Ishikawa (cell line): ENCODE measurements around the gene SYT12.

Source experiments
- CEBPB ChIP-seq: IDR thresholded peaks from 2 replicates; pipeline ENCODE4 v1.6.1; 2012
- CREB1 ChIP-seq: IDR thresholded peaks from 2 replicates; pipeline ENCODE4 v1.6.1; 2012; ENCODE audit warnings: low read depth
- EGR1 ChIP-seq: IDR thresholded peaks from 2 replicates; pipeline ENCODE4 v1.6.1; 2012
- EP300 ChIP-seq: IDR thresholded peaks from 2 replicates; pipeline ENCODE4 v1.6.1; 2012; ENCODE audit warnings: borderline replicate concordance
- FOXM1 ChIP-seq: IDR thresholded peaks from 2 replicates; pipeline ENCODE4 v1.6.1; 2012; ENCODE audit warnings: low read depth, borderline replicate concordance
- NFIC ChIP-seq: IDR thresholded peaks from 2 replicates; pipeline ENCODE4 v1.6.1; 2012
- RAD21 ChIP-seq: IDR thresholded peaks from 2 replicates; pipeline ENCODE4 v1.6.1; 2012; ENCODE audit warnings: low read depth
- TAF1 ChIP-seq: IDR thresholded peaks from 2 replicates; pipeline ENCODE4 v1.6.1; 2012; ENCODE audit warnings: low read depth, mild to moderate bottlenecking
- TCF12 ChIP-seq: IDR thresholded peaks from 2 replicates; pipeline ENCODE4 v1.6.1; 2012; ENCODE audit warnings: low read depth
- TEAD4 ChIP-seq: IDR thresholded peaks from 2 replicates; pipeline ENCODE4 v1.6.1; 2012
- YY1 ChIP-seq: IDR thresholded peaks from 2 replicates; pipeline ENCODE4 v1.6.1; 2012; ENCODE audit warnings: low read depth
- ZBTB7A ChIP-seq: IDR thresholded peaks from 2 replicates; pipeline ENCODE4 v1.6.1; 2012; ENCODE audit warnings: low read depth
- TF ChIP-seq, protein P1 (sequence below): IDR thresholded peaks from 2 replicates; pipeline ENCODE4 v1.6.1; 2012
- TF ChIP-seq, protein P2 (sequence below): IDR thresholded peaks from 2 replicates; pipeline ENCODE4 v1.6.1; 2012
- TF ChIP-seq, protein P3 (sequence below): IDR thresholded peaks from 2 replicates; pipeline ENCODE4 v1.6.1; 2012; ENCODE audit warnings: low read depth, mild to moderate bottlenecking

The SYT12 gene

DNA sequence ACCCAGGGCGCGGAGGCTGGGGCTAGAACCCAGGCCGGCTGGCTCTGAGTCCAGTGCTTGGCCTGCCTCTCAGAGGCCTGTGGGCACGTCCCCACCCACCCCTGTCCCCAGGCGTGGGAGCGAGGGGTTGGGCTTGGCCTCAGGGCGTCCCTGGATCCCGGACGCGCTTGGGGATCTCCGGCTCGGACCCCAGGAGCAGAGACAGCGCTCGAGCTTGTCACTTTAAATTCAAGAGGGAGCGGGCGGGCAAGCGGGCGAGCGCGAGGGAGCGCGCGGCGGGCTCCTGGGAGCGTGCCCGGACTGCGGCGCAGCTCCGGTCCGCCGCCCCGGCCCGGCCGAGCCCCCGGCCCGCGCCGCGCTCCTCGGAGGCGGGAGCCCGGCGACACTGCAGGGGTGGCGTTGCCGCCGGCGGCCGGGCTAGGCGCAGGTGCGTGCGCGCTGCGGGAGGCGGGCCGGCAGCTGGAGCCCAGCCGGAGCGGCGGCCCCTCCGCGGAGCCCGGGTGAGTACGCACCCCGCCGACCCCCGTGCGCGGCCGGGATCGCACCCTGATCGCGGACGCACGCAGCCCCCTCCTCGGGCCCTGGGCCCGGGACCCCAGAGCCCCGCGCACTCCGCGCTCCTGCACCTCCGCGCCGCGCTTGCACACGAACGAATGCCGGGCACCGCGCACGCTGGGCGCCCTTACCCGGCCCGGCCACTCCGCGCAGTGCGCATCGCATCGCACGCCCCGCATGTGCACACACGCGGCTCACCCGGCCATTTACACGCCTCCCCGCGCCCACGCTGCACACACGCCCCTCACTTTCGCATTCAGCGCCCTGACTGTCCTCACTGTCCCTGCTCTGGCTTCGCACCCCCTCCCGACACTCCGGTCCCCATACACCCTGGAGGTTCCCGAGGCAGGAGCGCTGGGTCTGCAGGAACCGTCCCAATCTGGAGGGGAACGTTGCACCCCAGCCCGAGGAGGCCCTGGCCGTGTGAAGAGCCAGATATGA lies at the start of gene SYT12:
Gene SYT12, plus strand, starts transcription at position 174 of the 996 bp plus-strand sequence. CDS start 7,011 bp downstream, outside the sequence.
- TF ChIP-seq TAF1, result no peak
- TF ChIP-seq ZBTB7A, result no peak; the same call in 1 of the 2 replicates
- no peak for TF ChIP-seq NFIC
- TF ChIP-seq CREB1, result no peak
- no peak for TF ChIP-seq FOXM1
- TF ChIP-seq EP300, result no peak
- no peak for TF ChIP-seq RAD21
- no peak for TF ChIP-seq TEAD4
- TF ChIP-seq, protein P1, sequence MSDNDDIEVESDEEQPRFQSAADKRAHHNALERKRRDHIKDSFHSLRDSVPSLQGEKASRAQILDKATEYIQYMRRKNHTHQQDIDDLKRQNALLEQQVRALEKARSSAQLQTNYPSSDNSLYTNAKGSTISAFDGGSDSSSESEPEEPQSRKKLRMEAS, result no peak
- TF ChIP-seq, protein P2, sequence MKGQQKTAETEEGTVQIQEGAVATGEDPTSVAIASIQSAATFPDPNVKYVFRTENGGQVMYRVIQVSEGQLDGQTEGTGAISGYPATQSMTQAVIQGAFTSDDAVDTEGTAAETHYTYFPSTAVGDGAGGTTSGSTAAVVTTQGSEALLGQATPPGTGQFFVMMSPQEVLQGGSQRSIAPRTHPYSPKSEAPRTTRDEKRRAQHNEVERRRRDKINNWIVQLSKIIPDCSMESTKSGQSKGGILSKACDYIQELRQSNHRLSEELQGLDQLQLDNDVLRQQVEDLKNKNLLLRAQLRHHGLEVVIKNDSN, result no peak
- TF ChIP-seq CEBPB, result no peak
- TF ChIP-seq, protein P3, sequence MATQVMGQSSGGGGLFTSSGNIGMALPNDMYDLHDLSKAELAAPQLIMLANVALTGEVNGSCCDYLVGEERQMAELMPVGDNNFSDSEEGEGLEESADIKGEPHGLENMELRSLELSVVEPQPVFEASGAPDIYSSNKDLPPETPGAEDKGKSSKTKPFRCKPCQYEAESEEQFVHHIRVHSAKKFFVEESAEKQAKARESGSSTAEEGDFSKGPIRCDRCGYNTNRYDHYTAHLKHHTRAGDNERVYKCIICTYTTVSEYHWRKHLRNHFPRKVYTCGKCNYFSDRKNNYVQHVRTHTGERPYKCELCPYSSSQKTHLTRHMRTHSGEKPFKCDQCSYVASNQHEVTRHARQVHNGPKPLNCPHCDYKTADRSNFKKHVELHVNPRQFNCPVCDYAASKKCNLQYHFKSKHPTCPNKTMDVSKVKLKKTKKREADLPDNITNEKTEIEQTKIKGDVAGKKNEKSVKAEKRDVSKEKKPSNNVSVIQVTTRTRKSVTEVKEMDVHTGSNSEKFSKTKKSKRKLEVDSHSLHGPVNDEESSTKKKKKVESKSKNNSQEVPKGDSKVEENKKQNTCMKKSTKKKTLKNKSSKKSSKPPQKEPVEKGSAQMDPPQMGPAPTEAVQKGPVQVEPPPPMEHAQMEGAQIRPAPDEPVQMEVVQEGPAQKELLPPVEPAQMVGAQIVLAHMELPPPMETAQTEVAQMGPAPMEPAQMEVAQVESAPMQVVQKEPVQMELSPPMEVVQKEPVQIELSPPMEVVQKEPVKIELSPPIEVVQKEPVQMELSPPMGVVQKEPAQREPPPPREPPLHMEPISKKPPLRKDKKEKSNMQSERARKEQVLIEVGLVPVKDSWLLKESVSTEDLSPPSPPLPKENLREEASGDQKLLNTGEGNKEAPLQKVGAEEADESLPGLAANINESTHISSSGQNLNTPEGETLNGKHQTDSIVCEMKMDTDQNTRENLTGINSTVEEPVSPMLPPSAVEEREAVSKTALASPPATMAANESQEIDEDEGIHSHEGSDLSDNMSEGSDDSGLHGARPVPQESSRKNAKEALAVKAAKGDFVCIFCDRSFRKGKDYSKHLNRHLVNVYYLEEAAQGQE, result no peak
- no peak for TF ChIP-seq YY1
- TF ChIP-seq EGR1, result no peak
- TF ChIP-seq TCF12, result no peak; the same call in 1 of the 2 replicates

GRCh38 chr11:66973956-66974580 lies 48.9 kb upstream of the SYT12 start:
- TF ChIP-seq EP300 (no peak), TAF1 (no peak), NFIC (no peak), EGR1 (no peak), YY1 (no peak), TEAD4 (no peak), ZBTB7A (no peak), TCF12 (no peak), FOXM1 (no peak), CREB1 (no peak)
- TF ChIP-seq, protein P2, result no peak
- TF ChIP-seq, protein P3, result no peak

- TF ChIP-seq, protein P2, result no peak
- TF ChIP-seq EP300, result no peak
- TF ChIP-seq, protein P3, result no peak
- TF ChIP-seq RAD21, result no peak
- no peak for TF ChIP-seq EGR1
- no peak for TF ChIP-seq NFIC
These were observed 48.1 kb upstream of the SYT12 start, which contains the start of gene C11orf86 for GRCh38 chr11:66974724-66975404. TSS of gene C11orf86 (plus strand) at chr11:66975304. CDS start at chr11:66975363, 59 bp downstream.
